ENCODE measurements around the gene UPF3A.

Gene UPF3A

DNA sequence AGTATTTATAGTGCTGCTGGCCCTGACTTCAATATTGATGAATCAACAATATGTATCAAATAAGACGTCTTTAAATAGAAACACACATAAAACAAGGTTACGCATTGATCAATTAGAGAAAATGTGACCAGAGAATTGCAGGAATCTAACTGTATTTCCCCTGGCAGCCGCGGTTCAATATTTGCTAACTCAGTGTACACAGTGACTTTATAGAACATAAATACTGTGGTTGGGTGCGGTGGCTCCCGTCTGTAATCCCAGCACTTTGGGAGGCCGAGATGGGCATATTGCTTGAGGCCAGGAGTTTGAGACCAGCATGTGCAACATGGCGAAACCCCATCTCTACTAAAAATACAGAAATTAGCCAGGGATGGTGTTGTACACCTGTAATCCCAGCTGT lies 22.8 kb upstream of the UPF3A start:
- no peak for ATAC-seq
- TF ChIP-seq, protein P1, sequence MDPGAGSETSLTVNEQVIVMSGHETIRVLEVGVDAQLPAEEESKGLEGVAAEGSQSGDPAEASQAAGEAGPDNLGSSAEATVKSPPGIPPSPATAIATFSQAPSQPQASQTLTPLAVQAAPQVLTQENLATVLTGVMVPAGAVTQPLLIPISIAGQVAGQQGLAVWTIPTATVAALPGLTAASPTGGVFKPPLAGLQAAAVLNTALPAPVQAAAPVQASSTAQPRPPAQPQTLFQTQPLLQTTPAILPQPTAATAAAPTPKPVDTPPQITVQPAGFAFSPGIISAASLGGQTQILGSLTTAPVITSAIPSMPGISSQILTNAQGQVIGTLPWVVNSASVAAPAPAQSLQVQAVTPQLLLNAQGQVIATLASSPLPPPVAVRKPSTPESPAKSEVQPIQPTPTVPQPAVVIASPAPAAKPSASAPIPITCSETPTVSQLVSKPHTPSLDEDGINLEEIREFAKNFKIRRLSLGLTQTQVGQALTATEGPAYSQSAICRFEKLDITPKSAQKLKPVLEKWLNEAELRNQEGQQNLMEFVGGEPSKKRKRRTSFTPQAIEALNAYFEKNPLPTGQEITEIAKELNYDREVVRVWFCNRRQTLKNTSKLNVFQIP (CRISPR knock-in tag; IDR thresholded peaks at IDR 0.05; ENCODE audit: borderline replicate concordance, low read depth): no peak
- TF ChIP-seq BACH2 (CRISPR knock-in tag; IDR thresholded peaks at IDR 0.05; ENCODE audit: borderline replicate concordance) (no peak), RARB (CRISPR knock-in tag; IDR thresholded peaks at IDR 0.05) (no peak), ZNF565 (CRISPR knock-in tag; conservative IDR thresholded peaks at IDR 0.05; ENCODE audit: low read depth) (no peak), ZNF8 (CRISPR knock-in tag; IDR thresholded peaks at IDR 0.05) (no peak), CSDC2 (CRISPR knock-in tag; IDR thresholded peaks at IDR 0.05) (no peak), GLIS3 (CRISPR knock-in tag; IDR thresholded peaks at IDR 0.05) (no peak), OSR1 (CRISPR knock-in tag; IDR thresholded peaks at IDR 0.05) (no peak), ZFP30 (CRISPR knock-in tag; IDR thresholded peaks at IDR 0.05) (no peak), SNAI2 (CRISPR knock-in tag; IDR thresholded peaks at IDR 0.05) (no peak), ZFP3 (CRISPR knock-in tag; IDR thresholded peaks at IDR 0.05) (no peak), ARNTL (CRISPR knock-in tag; IDR thresholded peaks at IDR 0.05; ENCODE audit: borderline replicate concordance, low read depth) (no peak), ZC3H10 (CRISPR knock-in tag; IDR thresholded peaks at IDR 0.05) (no peak)
- TF ChIP-seq, protein P2, sequence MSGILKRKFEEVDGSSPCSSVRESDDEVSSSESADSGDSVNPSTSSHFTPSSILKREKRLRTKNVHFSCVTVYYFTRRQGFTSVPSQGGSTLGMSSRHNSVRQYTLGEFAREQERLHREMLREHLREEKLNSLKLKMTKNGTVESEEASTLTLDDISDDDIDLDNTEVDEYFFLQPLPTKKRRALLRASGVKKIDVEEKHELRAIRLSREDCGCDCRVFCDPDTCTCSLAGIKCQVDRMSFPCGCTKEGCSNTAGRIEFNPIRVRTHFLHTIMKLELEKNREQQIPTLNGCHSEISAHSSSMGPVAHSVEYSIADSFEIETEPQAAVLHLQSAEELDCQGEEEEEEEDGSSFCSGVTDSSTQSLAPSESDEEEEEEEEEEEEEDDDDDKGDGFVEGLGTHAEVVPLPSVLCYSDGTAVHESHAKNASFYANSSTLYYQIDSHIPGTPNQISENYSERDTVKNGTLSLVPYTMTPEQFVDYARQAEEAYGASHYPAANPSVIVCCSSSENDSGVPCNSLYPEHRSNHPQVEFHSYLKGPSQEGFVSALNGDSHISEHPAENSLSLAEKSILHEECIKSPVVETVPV (CRISPR knock-in tag; IDR thresholded peaks at IDR 0.05): no peak

DNA sequence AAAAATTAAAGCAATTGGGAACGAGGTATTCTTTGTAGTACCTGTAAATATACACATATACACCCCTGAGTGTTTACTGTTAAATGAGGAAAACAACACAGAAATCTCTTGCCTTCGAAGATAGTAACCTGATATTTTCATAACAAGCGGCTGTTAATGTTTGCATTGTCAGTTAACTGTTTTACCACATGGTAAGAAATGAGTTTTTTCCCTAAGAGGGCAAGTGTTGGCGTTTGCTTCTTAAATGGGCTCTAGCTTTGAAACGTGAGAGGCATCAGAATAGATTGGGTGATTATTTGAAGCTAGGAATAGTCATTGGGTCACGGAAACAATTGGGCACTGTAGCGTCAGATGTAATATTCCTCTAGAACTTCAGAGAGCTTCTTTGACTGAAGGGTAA lies 22.0 kb upstream of the UPF3A start:
- no peak for TF ChIP-seq ZFP3 (CRISPR knock-in tag; IDR thresholded peaks at IDR 0.05)
- no peak for ATAC-seq

DNA sequence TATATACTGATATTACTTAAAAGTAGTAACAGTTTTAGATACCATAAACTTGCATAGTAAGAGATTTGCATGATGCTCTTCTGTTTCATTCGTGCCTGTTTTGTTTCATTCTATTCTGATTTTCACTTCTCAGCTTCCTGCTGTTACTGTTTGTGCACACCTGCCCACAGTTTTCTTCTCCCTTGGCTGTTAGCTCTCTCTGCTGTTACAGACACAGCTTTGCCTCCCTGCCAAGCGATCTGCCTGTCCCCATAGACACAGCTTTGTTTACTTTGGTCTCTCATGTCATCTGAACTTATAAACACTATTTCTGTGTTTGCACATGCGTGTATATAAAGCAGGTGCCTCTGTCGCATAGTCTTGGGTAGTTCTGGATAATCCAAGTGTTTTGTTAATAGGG lies 21.4 kb upstream of the UPF3A start:
- ATAC-seq: no peak
- TF ChIP-seq, protein P3, sequence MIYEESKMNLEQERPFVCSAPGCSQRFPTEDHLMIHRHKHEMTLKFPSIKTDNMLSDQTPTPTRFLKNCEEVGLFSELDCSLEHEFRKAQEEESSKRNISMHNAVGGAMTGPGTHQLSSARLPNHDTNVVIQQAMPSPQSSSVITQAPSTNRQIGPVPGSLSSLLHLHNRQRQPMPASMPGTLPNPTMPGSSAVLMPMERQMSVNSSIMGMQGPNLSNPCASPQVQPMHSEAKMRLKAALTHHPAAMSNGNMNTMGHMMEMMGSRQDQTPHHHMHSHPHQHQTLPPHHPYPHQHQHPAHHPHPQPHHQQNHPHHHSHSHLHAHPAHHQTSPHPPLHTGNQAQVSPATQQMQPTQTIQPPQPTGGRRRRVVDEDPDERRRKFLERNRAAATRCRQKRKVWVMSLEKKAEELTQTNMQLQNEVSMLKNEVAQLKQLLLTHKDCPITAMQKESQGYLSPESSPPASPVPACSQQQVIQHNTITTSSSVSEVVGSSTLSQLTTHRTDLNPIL (CRISPR knock-in tag; IDR thresholded peaks at IDR 0.05; ENCODE audit: low read depth): no peak
- TF ChIP-seq, protein P1 (CRISPR knock-in tag; IDR thresholded peaks at IDR 0.05; ENCODE audit: borderline replicate concordance, low read depth): no peak
- TF ChIP-seq PPARA (CRISPR knock-in tag; IDR thresholded peaks at IDR 0.05; ENCODE audit: borderline replicate concordance) (no peak), ZFP30 (CRISPR knock-in tag; IDR thresholded peaks at IDR 0.05) (no peak), ZNF70 (CRISPR knock-in tag; IDR thresholded peaks at IDR 0.05) (no peak), GLIS3 (CRISPR knock-in tag; IDR thresholded peaks at IDR 0.05) (no peak), ZNF565 (CRISPR knock-in tag; conservative IDR thresholded peaks at IDR 0.05; ENCODE audit: low read depth) (no peak), ISL1 (CRISPR knock-in tag; IDR thresholded peaks at IDR 0.05) (no peak)
- TF ChIP-seq, protein P4, sequence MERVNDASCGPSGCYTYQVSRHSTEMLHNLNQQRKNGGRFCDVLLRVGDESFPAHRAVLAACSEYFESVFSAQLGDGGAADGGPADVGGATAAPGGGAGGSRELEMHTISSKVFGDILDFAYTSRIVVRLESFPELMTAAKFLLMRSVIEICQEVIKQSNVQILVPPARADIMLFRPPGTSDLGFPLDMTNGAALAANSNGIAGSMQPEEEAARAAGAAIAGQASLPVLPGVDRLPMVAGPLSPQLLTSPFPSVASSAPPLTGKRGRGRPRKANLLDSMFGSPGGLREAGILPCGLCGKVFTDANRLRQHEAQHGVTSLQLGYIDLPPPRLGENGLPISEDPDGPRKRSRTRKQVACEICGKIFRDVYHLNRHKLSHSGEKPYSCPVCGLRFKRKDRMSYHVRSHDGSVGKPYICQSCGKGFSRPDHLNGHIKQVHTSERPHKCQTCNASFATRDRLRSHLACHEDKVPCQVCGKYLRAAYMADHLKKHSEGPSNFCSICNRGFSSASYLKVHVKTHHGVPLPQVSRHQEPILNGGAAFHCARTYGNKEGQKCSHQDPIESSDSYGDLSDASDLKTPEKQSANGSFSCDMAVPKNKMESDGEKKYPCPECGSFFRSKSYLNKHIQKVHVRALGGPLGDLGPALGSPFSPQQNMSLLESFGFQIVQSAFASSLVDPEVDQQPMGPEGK (CRISPR knock-in tag; IDR thresholded peaks at IDR 0.05; ENCODE audit: borderline replicate concordance): no peak
- TF ChIP-seq, protein P5, sequence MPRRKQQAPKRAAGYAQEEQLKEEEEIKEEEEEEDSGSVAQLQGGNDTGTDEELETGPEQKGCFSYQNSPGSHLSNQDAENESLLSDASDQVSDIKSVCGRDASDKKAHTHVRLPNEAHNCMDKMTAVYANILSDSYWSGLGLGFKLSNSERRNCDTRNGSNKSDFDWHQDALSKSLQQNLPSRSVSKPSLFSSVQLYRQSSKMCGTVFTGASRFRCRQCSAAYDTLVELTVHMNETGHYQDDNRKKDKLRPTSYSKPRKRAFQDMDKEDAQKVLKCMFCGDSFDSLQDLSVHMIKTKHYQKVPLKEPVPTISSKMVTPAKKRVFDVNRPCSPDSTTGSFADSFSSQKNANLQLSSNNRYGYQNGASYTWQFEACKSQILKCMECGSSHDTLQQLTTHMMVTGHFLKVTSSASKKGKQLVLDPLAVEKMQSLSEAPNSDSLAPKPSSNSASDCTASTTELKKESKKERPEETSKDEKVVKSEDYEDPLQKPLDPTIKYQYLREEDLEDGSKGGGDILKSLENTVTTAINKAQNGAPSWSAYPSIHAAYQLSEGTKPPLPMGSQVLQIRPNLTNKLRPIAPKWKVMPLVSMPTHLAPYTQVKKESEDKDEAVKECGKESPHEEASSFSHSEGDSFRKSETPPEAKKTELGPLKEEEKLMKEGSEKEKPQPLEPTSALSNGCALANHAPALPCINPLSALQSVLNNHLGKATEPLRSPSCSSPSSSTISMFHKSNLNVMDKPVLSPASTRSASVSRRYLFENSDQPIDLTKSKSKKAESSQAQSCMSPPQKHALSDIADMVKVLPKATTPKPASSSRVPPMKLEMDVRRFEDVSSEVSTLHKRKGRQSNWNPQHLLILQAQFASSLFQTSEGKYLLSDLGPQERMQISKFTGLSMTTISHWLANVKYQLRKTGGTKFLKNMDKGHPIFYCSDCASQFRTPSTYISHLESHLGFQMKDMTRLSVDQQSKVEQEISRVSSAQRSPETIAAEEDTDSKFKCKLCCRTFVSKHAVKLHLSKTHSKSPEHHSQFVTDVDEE (CRISPR knock-in tag; IDR thresholded peaks at IDR 0.05): no peak

Measured in SK-N-SH treated with all-trans-retinoic acid at 6 μM for 48 hours (cell line).